ENCODE data around the gene EREG. TPM values are rescaled to one million over a fixed set of nuclear protein-coding genes. Genes with fewer than 3 reads are reported as not detected.

Gene EREG
- total RNA-seq, 2 donors from 2014 or later = 0.11 TPM; not detected in 1

GRCh38 chr4:74400395-74400794 lies 35.5 kb downstream of the EREG start:
- H3K27me3 ChIP-seq (ENCODE audit: control insufficient read depth, insufficient read depth, low read length, poor library complexity, severe bottlenecking) = no peaks in the 10 kb centered on the region
- no peak for DNase-seq
- TF ChIP-seq, protein P1, sequence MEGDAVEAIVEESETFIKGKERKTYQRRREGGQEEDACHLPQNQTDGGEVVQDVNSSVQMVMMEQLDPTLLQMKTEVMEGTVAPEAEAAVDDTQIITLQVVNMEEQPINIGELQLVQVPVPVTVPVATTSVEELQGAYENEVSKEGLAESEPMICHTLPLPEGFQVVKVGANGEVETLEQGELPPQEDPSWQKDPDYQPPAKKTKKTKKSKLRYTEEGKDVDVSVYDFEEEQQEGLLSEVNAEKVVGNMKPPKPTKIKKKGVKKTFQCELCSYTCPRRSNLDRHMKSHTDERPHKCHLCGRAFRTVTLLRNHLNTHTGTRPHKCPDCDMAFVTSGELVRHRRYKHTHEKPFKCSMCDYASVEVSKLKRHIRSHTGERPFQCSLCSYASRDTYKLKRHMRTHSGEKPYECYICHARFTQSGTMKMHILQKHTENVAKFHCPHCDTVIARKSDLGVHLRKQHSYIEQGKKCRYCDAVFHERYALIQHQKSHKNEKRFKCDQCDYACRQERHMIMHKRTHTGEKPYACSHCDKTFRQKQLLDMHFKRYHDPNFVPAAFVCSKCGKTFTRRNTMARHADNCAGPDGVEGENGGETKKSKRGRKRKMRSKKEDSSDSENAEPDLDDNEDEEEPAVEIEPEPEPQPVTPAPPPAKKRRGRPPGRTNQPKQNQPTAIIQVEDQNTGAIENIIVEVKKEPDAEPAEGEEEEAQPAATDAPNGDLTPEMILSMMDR (conservative IDR thresholded peaks at IDR 0.05) = no peak
- H3K9ac ChIP-seq (ENCODE audit: extremely low read depth, low read length, poor library complexity, severe bottlenecking) = no peak overlapping the region
- H3K27ac ChIP-seq (ENCODE audit: low read depth, low read length) = no peak overlapping the region
- 86 to 93% methylated on average over 9 to 10 of the region's 10 CpGs for WGBS, 2 experiments (ENCODE audit: insufficient coverage in 1 of 2, insufficient read length in 1 of 2)
- no peaks in the 10 kb centered on the region for H3K4me1 Mint-ChIP-seq
- no peak overlapping the region for H3K4me3 ChIP-seq (ENCODE audit: low read length)
- H3K36me3 ChIP-seq (ENCODE audit: control insufficient read depth, insufficient read depth, low read length) = no peaks in the 10 kb centered on the region
- no peaks in the 10 kb centered on the region for H3K36me3 Mint-ChIP-seq (ENCODE audit: low read depth)
- H3K4me1 ChIP-seq (ENCODE audit: control insufficient read depth, insufficient read depth, low read length) = no peaks in the 10 kb centered on the region
- peaks cover 11% of the 10 kb centered on the region for H3K9me3 Mint-ChIP-seq
- H3K27me3 Mint-ChIP-seq (ENCODE audit: insufficient read depth) = no peaks in the 10 kb centered on the region
- no peak overlapping the region for H3K4me3 Mint-ChIP-seq
- H3K9me3 ChIP-seq (ENCODE audit: control insufficient read depth, low read length) = no peaks in the 10 kb centered on the region
- H3K27ac Mint-ChIP-seq = no peak overlapping the region

- Mint-ChIP-seq H3K36me3 (ENCODE audit: low read depth) (no peaks in the 10 kb centered on the region), H3K27me3 (ENCODE audit: insufficient read depth) (no peaks in the 10 kb centered on the region), H3K4me3 (no peak overlapping the region), H3K9me3 (peaks cover 11% of the 10 kb centered on the region), H3K4me1 (no peaks in the 10 kb centered on the region), H3K27ac (no peak overlapping the region)
- H3K36me3 ChIP-seq (ENCODE audit: control insufficient read depth, insufficient read depth, low read length) = no peaks in the 10 kb centered on the region
- no peak for DNase-seq
- H3K9ac ChIP-seq (ENCODE audit: extremely low read depth, low read length, poor library complexity, severe bottlenecking) = no peak overlapping the region
- no peak overlapping the region for H3K4me3 ChIP-seq (ENCODE audit: low read length)
- TF ChIP-seq, protein P1 (conservative IDR thresholded peaks at IDR 0.05) = no peak
- 92% methylated on average over 4 to 5 of the region's 5 CpGs for WGBS, 2 experiments (ENCODE audit: insufficient coverage in 1 of 2, insufficient read length in 1 of 2)
- no peaks in the 10 kb centered on the region for H3K4me1 ChIP-seq (ENCODE audit: control insufficient read depth, insufficient read depth, low read length)
- H3K27ac ChIP-seq (ENCODE audit: low read depth, low read length) = no peak overlapping the region
- no peaks in the 10 kb centered on the region for H3K9me3 ChIP-seq (ENCODE audit: control insufficient read depth, low read length)
- no peaks in the 10 kb centered on the region for H3K27me3 ChIP-seq (ENCODE audit: control insufficient read depth, insufficient read depth, low read length, poor library complexity, severe bottlenecking)
These were observed 37.9 kb downstream of the EREG start for GRCh38 chr4:74402692-74403456.

GRCh38 chr4:74407891-74408290 lies 42.9 kb downstream of the EREG start:
- Histone ChIP-seq H3K4me3 (ENCODE audit: low read length) (no peak overlapping the region), H3K9me3 (ENCODE audit: control insufficient read depth, low read length) (no peaks in the 10 kb centered on the region), H3K27ac (ENCODE audit: low read depth, low read length) (no peak overlapping the region), H3K4me1 (ENCODE audit: control insufficient read depth, insufficient read depth, low read length) (no peaks in the 10 kb centered on the region), H3K27me3 (ENCODE audit: control insufficient read depth, insufficient read depth, low read length, poor library complexity, severe bottlenecking) (no peaks in the 10 kb centered on the region), H3K9ac (ENCODE audit: extremely low read depth, low read length, poor library complexity, severe bottlenecking) (no peak overlapping the region), H3K36me3 (ENCODE audit: control insufficient read depth, insufficient read depth, low read length) (no peaks in the 10 kb centered on the region)
- DNase-seq = no peak
- H3K27ac Mint-ChIP-seq = no peak overlapping the region
- H3K9me3 Mint-ChIP-seq = no peaks in the 10 kb centered on the region
- H3K4me1 Mint-ChIP-seq = peaks cover 8% of the 10 kb centered on the region
- H3K27me3 Mint-ChIP-seq (ENCODE audit: insufficient read depth) = no peaks in the 10 kb centered on the region
- TF ChIP-seq, protein P1 (conservative IDR thresholded peaks at IDR 0.05) = no peak
- H3K36me3 Mint-ChIP-seq (ENCODE audit: low read depth) = no peaks in the 10 kb centered on the region
- H3K4me3 Mint-ChIP-seq = no peak overlapping the region

Data from endodermal cell (in vitro differentiated cells).